Stomach (tissue), 9 donors: Measurements from ENCODE around the gene TSTD2. TPM values are rescaled to one million over a fixed set of nuclear protein-coding genes. Genes with fewer than 3 reads are reported as not detected.

Experiments
- DNase-seq, 2 donors: peaks; one replicate each; pipeline versions ENCODE4 v3.0.0 to v3.0.0-alpha.2; 2013 to 2019
- H3K27ac ChIP-seq, 5 donors: fragments of 200-600 bp in 4 of 5; sonication (generic) in 4 of 5; one replicate each; pipeline ENCODE4 v1.5.1; 2013 to 2019; ENCODE audit warnings: mild to moderate bottlenecking in 1 of 5, moderate library complexity in 1 of 5
- H3K27me3 ChIP-seq, 3 donors: fragments of 200-600 bp; sonication (generic); one replicate each; pipeline ENCODE4 v1.5.1; 2017 to 2019; ENCODE audit warnings: mixed run types in 1 of 3
- H3K36me3 ChIP-seq, 4 donors: fragments of 200-600 bp; sonication (generic); 1 replicate in 3 of 4; 2 replicates in 1 of 4; pipeline ENCODE4 v1.5.1; 2016 to 2019
- H3K4me1 ChIP-seq, 4 donors: fragments of 200-600 bp; sonication (generic); one replicate each; pipeline ENCODE4 v1.5.1; 2016 to 2019
- H3K4me3 ChIP-seq, 4 donors: fragments of 200-600 bp; sonication (generic) in 3 of 4; one replicate each; pipeline ENCODE4 v1.5.1; 2016 to 2019; ENCODE audit warnings: mild to moderate bottlenecking in 1 of 4
- H3K9me3 ChIP-seq, 4 donors: fragments of 200-600 bp; sonication (generic); one replicate each; pipeline ENCODE4 v1.5.1; 2016 to 2019
- EP300 ChIP-seq: sonication (generic); formaldehyde crosslinking; IDR thresholded peaks from one replicate; pipeline ENCODE4 v1.6.1; 2017; ENCODE audit warnings: antibody characterized with exemption
- POLR2A ChIP-seq, 4 donors: fragments of 450-650 bp; IDR thresholded peaks; one replicate each; pipeline ENCODE4 v1.6.1; 2016; ENCODE audit warnings: antibody characterized with exemption in 4 of 4, control low read depth in 2 of 4, mild to moderate bottlenecking in 1 of 4, moderate library complexity in 1 of 4
- POLR2AphosphoS5 ChIP-seq, 3 donors: sonication (generic); formaldehyde crosslinking; IDR thresholded peaks; one replicate each; pipeline ENCODE4 v1.6.1; 2016; ENCODE audit warnings: antibody characterized with exemption in 3 of 3
- WGBS, 5 donors: extraction: QIAGEN DNeasy Blood & Tissue Kit in 3 of 5; methylation state at CpG; one replicate each; pipeline versions ENCODE4 v1.1.5 to v1.1.7; 2013 to 2018; 5-methylcytosine and 5-hydroxymethylcytosine counted together
- intact Hi-C: fragments of 100-400 bp; cut with DNase I; formaldehyde crosslinking; loops from one replicate; pipeline ENCODE4 v1.15.1; 2023; ENCODE audit warnings: low total_unique reads
- polyA plus RNA-seq, 3 donors: library from polyadenylated mRNA; stranded (reverse); fragments of 200-250 nt; gene quantifications; one replicate each; pipeline ENCODE4 v1.2.3, GENCODE V29; 2013
- total RNA-seq, 5 donors: library from RNA; depleted of rRNA; stranded (reverse); fragments of >200 nt; gene quantifications; one replicate each; pipeline versions ENCODE4 v1.1.0 to v1.2.3, GENCODE V29; 2014 to 2016
- TF ChIP-seq, protein P1 (sequence below), 7 experiments: fragments of 450-650 bp in 4 of 7; fragments of 200-600 bp in 3 of 7; sonication (generic) in 3 of 7; IDR thresholded peaks; one replicate each; pipeline ENCODE4 v1.5.1; 2016 to 2019; ENCODE audit warnings: antibody characterized with exemption in 7 of 7, control low read depth in 2 of 7, mild to moderate bottlenecking in 1 of 7
- donor health status: healthy with polysubstance abuse.
- donor health status: Bipolar disorder and iron deficiency.
- donor health status: healthy.

TSTD2 gene
- total and polyA plus RNA-seq, 8 donors, result 2.3 to 29.9 (median 12.3) TPM

DNA sequence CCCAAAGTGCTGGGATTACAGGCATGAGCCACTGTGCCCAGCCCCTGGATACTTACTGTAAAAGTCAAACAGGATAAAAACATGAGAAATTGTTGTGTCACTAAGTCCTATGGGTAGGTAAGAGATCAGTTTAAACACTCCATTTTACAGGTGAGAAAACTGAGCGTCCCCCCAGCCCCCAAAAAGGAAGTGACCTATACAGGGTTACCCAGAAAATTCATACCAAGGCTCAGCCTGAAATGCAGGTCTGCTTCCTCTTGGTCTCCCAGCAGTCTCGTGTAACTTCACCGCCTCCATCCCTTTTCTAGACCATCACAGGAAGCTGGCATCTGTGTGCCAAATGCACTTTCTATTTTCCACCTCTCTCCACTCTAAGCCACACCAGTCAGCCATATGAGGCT lies 74.5 kb downstream of the TSTD2 start:
- Histone ChIP-seq H3K36me3 (peaks cover 1 to 24% (median 8%) of the 10 kb centered on the region in 4 donors), H3K27me3 (no peaks in the 10 kb centered on the region), H3K4me1 (peaks cover 32 to 51% (median 42%) of the 10 kb centered on the region in 4 donors), H3K4me3 (no peak overlapping the region), H3K27ac (peak overlapping the region in 4 of 5 donors; percentile 81 to 90 (median 83)), H3K9me3 (no peaks in the 10 kb centered on the region)
- WGBS, 5 donors, result 52 to 77% (median 69%) methylated on average over 3 of the region's 3 CpGs
- intact Hi-C loops, result no loop called here
- DNase-seq, result no peak
- TF ChIP-seq, protein P1, sequence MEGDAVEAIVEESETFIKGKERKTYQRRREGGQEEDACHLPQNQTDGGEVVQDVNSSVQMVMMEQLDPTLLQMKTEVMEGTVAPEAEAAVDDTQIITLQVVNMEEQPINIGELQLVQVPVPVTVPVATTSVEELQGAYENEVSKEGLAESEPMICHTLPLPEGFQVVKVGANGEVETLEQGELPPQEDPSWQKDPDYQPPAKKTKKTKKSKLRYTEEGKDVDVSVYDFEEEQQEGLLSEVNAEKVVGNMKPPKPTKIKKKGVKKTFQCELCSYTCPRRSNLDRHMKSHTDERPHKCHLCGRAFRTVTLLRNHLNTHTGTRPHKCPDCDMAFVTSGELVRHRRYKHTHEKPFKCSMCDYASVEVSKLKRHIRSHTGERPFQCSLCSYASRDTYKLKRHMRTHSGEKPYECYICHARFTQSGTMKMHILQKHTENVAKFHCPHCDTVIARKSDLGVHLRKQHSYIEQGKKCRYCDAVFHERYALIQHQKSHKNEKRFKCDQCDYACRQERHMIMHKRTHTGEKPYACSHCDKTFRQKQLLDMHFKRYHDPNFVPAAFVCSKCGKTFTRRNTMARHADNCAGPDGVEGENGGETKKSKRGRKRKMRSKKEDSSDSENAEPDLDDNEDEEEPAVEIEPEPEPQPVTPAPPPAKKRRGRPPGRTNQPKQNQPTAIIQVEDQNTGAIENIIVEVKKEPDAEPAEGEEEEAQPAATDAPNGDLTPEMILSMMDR (IDR thresholded peaks at IDR 0.05), result no peak
- no peak for TF ChIP-seq POLR2A (IDR thresholded peaks at IDR 0.05)
- no peak for TF ChIP-seq EP300
- no peak for TF ChIP-seq POLR2AphosphoS5 (IDR thresholded peaks at IDR 0.05)

DNA sequence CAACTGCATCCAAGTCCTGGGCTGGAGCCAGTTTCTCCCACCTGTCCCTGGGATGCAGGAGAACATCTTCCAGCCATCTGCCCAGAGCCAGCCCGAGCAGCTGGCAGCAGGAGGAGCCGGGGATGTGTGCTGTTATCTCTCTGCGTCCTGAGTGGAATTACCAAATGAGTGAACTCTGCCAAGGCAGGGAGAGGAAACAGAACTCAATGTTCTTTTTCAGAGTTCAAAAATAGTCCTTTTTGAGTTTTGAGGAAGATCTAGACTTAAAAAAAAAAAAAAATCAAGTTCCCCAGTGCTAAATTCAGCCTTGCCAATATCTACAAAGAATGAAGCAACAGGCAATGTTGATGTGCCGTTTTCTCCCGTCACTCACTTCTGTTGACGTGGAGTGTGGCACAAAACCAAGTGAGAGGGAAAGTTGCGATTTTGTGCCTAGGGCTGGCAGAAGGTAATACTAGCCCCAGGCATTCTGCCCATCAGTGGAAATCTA lies 75.5 kb downstream of the TSTD2 start:
- intact Hi-C loops, result no loop called here
- DNase-seq, result peak; percentile 48 to 78
- H3K36me3 ChIP-seq, result peaks cover 5 to 30% (median 18%) of the 10 kb centered on the region in 4 donors
- no peaks in the 10 kb centered on the region for H3K27me3 ChIP-seq
- peaks cover 25 to 40% (median 35%) of the 10 kb centered on the region in 4 donors for H3K4me1 ChIP-seq
- H3K9me3 ChIP-seq, result no peaks in the 10 kb centered on the region
- WGBS, 5 donors, result 13 to 29% (median 19%) methylated on average over 7 of the region's 7 CpGs
- no peak overlapping the region for H3K4me3 ChIP-seq
- peak overlapping the region; percentile 45 to 90 (median 81) for H3K27ac ChIP-seq
- TF ChIP-seq EP300, result no peak
- TF ChIP-seq, protein P1 (IDR thresholded peaks at IDR 0.05), result no peak
- TF ChIP-seq POLR2A (IDR thresholded peaks at IDR 0.05), result no peak
- peak; percentile 34 to 67 (median 53) for TF ChIP-seq POLR2AphosphoS5 (IDR thresholded peaks at IDR 0.05)

DNA sequence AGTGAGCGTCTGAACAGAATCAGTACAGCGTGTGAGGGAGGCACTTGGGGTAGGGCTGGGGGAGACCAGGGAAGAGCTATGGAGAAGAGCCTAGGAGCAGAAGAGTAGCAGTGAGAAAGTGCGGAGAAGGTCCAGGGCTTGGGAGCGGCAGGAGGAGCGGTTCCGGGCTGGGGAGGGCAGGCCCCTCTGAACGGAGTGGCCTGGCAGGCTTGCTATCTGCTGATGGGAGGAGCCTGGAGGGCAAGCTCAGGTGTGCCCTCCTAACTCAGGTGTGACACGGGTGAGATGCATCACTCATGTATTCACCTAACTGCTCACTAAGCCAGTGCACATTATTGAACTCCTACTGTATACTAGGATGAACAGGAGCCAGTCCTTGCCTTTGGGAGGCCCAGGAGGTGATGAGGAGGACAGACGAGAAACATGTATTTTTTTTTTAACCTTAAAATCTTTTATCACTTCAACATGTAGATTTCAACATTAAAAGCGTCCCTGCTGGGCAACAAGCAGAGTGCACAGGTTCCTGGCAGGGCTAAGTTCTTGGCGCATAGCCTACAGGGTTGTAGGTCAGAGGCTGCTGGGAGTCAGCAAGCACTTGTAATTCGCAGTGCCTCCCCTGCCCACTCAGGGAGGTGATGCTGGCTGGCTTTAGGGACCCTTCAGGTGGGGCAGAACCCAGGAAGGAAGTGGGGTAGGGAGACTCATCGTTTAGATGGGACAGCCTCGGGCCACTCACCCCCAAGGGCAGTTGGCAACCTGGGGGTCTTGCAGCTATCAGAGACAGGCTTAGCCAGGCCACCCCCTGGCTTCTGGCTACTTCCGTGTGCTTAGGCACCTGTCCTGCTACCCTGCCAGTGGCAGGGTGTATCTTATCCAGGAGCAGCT lies 76.2 kb downstream of the TSTD2 start:
- no peak for TF ChIP-seq POLR2A (IDR thresholded peaks at IDR 0.05)
- TF ChIP-seq, protein P1 (IDR thresholded peaks at IDR 0.05), result peak in 1 of 7 experiments; percentile 7
- H3K4me3 ChIP-seq, result no peak overlapping the region
- H3K9me3 ChIP-seq, result no peaks in the 10 kb centered on the region
- H3K27me3 ChIP-seq, result no peaks in the 10 kb centered on the region
- H3K4me1 ChIP-seq, result peaks cover 25 to 39% (median 34%) of the 10 kb centered on the region in 4 donors
- H3K36me3 ChIP-seq, result peaks cover 5 to 23% (median 18%) of the 10 kb centered on the region in 4 donors
- peak; percentile 40 to 80 for DNase-seq
- peak overlapping the region; percentile 45 to 90 (median 81) for H3K27ac ChIP-seq
- intact Hi-C loops, result no loop called here
- 36 to 56% (median 51%) methylated on average over 14 to 15 of the region's 15 CpGs for WGBS, 5 donors

DNA sequence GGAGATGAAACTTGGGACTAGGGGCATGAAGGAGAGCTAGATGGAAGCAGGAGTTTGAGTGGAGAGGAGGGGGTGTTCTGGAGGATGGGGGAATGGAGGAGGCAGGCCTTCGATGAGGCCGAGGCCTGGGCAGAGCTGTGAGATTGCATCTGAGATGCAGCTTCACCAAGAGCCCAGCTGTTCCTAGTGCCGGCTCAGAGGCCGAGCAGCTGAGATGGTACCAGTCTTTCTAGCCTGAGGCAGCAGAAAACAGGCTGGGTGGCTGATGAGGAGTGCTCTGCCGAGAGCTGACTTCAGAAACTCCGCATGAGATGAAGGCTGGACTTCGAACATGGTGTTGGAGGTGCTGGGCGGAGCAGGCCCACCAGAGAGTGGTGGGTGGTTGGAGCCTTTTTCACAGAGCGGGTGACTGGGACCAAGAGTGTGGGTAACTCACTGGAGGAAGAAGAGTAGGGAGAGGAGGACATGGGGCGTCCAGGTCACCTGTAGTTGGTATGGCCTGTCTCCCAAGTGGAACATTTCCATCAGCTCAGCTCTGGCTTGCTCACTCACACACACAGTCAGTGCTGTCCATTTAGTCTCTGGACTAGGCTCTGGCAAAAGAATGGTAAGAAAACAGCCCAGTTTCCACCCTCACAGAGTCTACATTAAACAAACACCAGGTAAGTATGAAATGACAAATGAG lies 77.0 kb downstream of the TSTD2 start:
- H3K27me3 ChIP-seq, result no peaks in the 10 kb centered on the region
- intact Hi-C loops, result no loop called here

More for the DNA sequence above, 77.0 kb downstream of the TSTD2 start:
- H3K4me1 ChIP-seq, result peaks cover 25 to 39% (median 34%) of the 10 kb centered on the region in 4 donors
- no peak for DNase-seq
- no peaks in the 10 kb centered on the region for H3K9me3 ChIP-seq
- TF ChIP-seq EP300 (no peak), POLR2A (IDR thresholded peaks at IDR 0.05) (no peak), POLR2AphosphoS5 (IDR thresholded peaks at IDR 0.05) (no peak)
- TF ChIP-seq, protein P1 (IDR thresholded peaks at IDR 0.05), result no peak
- H3K4me3 ChIP-seq, result no peak overlapping the region
- WGBS, 5 donors, result 84 to 96% (median 93%) methylated on average over 10 of the region's 10 CpGs
- peaks cover 5 to 22% (median 18%) of the 10 kb centered on the region in 4 donors for H3K36me3 ChIP-seq
- peak overlapping the region; percentile 32 to 90 (median 81) for H3K27ac ChIP-seq
